K562 (cell line): ENCODE measurements around the gene BPIFB2. TPM values are rescaled to one million over a fixed set of nuclear protein-coding genes. Genes with fewer than 3 reads are reported as not detected.

Source experiments
- ARID4B ChIP-seq: sonication (generic); formaldehyde crosslinking; IDR thresholded peaks from 2 replicates; pipeline ENCODE4 v1.8.0; 2022; ENCODE audit warnings: mild to moderate bottlenecking, missing genetic modification reagents
- CTCF ChIP-seq, 3 experiments: IDR thresholded peaks in 2 of 3; conservative IDR thresholded peaks in 1 of 3; 2 replicates each; pipeline ENCODE4 v1.5.1; 2011 to 2012; ENCODE audit warnings: low read length in 3 of 3, mild to moderate bottlenecking in 3 of 3, control low read depth in 2 of 3, improper control_type of control experiment in 1 of 3, inconsistent platforms in 1 of 3, low read depth in 1 of 3, mixed read lengths in 1 of 3, moderate library complexity in 1 of 3; ENCODE audit not compliant: insufficient read depth in 2 of 3
- NEUROD1 ChIP-seq: fragments of 150-350 bp; IDR thresholded peaks from 2 replicates; pipeline ENCODE4 v1.6.1; 2014; ENCODE audit warnings: borderline replicate concordance, low read length, low read depth; ENCODE audit not compliant: partially characterized antibody
- PREB ChIP-seq: sonication (generic); formaldehyde crosslinking; IDR thresholded peaks from 2 replicates; pipeline ENCODE4 v1.8.1; 2023; ENCODE audit warnings: mild to moderate bottlenecking, missing genetic modification reagents
- SPI1 ChIP-seq: IDR thresholded peaks from 2 replicates; pipeline ENCODE4 v1.6.1; 2011; ENCODE audit warnings: low read depth, low read length, control low read depth, borderline replicate concordance
- SRSF1 ChIP-seq: fragments of 200-400 bp; formaldehyde crosslinking; IDR thresholded peaks from 2 replicates; pipeline ENCODE4 v1.6.1; 2017; ENCODE audit warnings: mild to moderate bottlenecking, low read depth, low read length, moderate library complexity
- TBL1XR1 ChIP-seq, 2 experiments: IDR thresholded peaks; 2 replicates each; pipeline ENCODE4 v1.6.1; 2012; ENCODE audit warnings: improper control_type of control experiment in 2 of 2, low read length in 2 of 2, mild to moderate bottlenecking in 1 of 2
- THRAP3 ChIP-seq: fragments of 450-650 bp; IDR thresholded peaks from 2 replicates; pipeline ENCODE4 v1.6.1; 2016; ENCODE audit warnings: mild to moderate bottlenecking, inconsistent platforms, borderline replicate concordance
- ZNF197 ChIP-seq: fragments of 200-800 bp; sonication (Bioruptor generic); IDR thresholded peaks from 2 replicates; pipeline ENCODE4 v1.6.1; 2016; ENCODE audit warnings: low read depth, missing genetic modification characterization, missing compliant biosample characterization
- ZNF778 ChIP-seq: fragments of 450-650 bp; formaldehyde crosslinking; IDR thresholded peaks from 2 replicates; pipeline ENCODE4 v1.4.0; 2020; ENCODE audit warnings: mild to moderate bottlenecking, moderate library complexity
- polyA plus RNA-seq, 8 experiments: library from polyadenylated mRNA; depleted of rRNA in 4 of 8; stranded (reverse) in 5 of 8; unstranded in 3 of 8; fragments of >200 nt; fragmentation: Nextera tagmentation in 2 of 8; fragmentation: Illumina TruSeq in 1 of 8; extraction: Ambion mirVana in 2 of 8; extraction: Trizol in 1 of 8; gene quantifications; 2 replicates each; pipeline versions ENCODE4 v1.2.1 to v1.2.3, GENCODE V29; 2011 to 2014; ENCODE audit warnings: inconsistent platforms in 1 of 8, missing spikeins in 1 of 8
- total RNA-seq, 7 experiments: library from RNA; depleted of rRNA in 6 of 7; stranded (reverse); fragments of >200 nt in 6 of 7; fragmentation: Illumina TruSeq in 2 of 7; extraction: Trizol in 2 of 7; gene quantifications; 2 replicates each; pipeline versions ENCODE4 v1.2.1 to v1.2.3, GENCODE V29; 2011 to 2021; ENCODE audit warnings: low replicate concordance in 1 of 7

Gene BPIFB2
- total and polyA plus RNA-seq, 9 of the 15 experiments (the other 6 are each of a cell fraction or from before 2014, with no cell fraction given): not detected

GRCh38 chr20:33005132-33005566 is 2.4 kb upstream of the BPIFB2 start (continued):
- TF ChIP-seq PREB (CRISPR knock-in tag) (no peak), SRSF1 (no peak), ZNF197 (CRISPR knock-in tag) (no peak), ARID4B (CRISPR knock-in tag) (no peak), CTCF (IDR thresholded peaks at IDR 0.05 in 2 of 3, conservative IDR thresholded peaks at IDR 0.05 in 1 of 3; ENCODE audit: insufficient read depth in 2 of 3, low read depth in 1 of 3, low read length in 3 of 3) (peak; percentile 53 to 70 (median 63)), SPI1 (0 out of 2 replicates have a peak, but pooled peaks have one; percentile 30), THRAP3 (no peak), NEUROD1 (no peak), TBL1XR1 (IDR thresholded peaks at IDR 0.05; ENCODE audit: low read length in 2 of 2) (no peak), ZNF778 (CRISPR knock-in tag) (no peak)
